GM19025 (cell line): ENCODE measurements around the gene RHOB.
"Not testable (repeated sequence)": the region's sequence is repeated elsewhere in the genome, so short reads cannot be mapped to it uniquely, and the experiment has no call there.

Source experiments
- ATAC-seq: cut with Tn5 transposase; IDR thresholded peaks from one replicate; pipeline ENCODE4 v1.9.1; 2021; ENCODE audit warnings: mild to moderate bottlenecking, low read depth, moderate library complexity; ENCODE audit not compliant: unreplicated experiment

RHOB gene

GRCh38 chr2:20488201-20488641 lies 41.3 kb downstream of the RHOB start:
- ATAC-seq: no peak

GRCh38 chr2:20488782-20489181 lies 41.9 kb downstream of the RHOB start:
- ATAC-seq: no peak

- no peak for ATAC-seq
Observed at GRCh38 chr2:20490300-20491181, 43.7 kb downstream of the RHOB start.

- ATAC-seq: no peak
Observed at GRCh38 chr2:20491739-20492531, 45.1 kb downstream of the RHOB start.

- ATAC-seq: not testable (repeated sequence)
Observed at GRCh38 chr2:20493095-20493494, 46.2 kb downstream of the RHOB start.

GRCh38 chr2:20494241-20494640 lies 47.4 kb downstream of the RHOB start:
- ATAC-seq: no peak

- ATAC-seq: no peak
Observed at GRCh38 chr2:20496076-20496872, 49.4 kb downstream of the RHOB start.

- ATAC-seq: no peak
Observed at GRCh38 chr2:20496942-20497341, 50.1 kb downstream of the RHOB start.
